ENCODE data around the gene SNCA.

SNCA gene

GRCh38 chr4:89836897-89837384, at the start of gene SNCA:
Gene SNCA, minus strand, starts transcription at chr4:89837161. Its CDS starts 1,494 bp downstream, at chr4:89835667.
- DNase-seq (ENCODE audit: extremely low read depth in 1 of 2, low read depth in 1 of 2), result no peak

DNA sequence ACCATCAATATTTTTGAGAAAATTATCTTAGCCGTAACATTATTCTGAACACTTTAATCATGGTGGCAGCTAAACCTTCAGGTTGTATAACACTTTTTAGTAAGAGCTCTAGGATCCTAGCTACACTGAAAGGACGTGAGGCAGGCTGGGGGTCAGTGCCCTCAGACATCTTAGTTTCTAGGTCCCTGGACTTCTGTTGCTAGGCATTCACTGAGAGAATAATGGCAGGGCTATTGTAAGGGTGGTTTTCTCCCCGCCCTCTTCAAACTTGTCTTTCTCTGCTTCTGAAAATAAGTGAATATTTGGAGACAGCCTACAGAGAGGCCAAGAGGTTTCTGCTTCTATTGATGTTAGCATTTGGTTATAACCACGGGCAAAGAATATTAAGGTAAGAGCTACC, 42.3 kb upstream of the SNCA start:
- no peak for DNase-seq (ENCODE audit: extremely low read depth in 1 of 2, low read depth in 1 of 2)

DNA sequence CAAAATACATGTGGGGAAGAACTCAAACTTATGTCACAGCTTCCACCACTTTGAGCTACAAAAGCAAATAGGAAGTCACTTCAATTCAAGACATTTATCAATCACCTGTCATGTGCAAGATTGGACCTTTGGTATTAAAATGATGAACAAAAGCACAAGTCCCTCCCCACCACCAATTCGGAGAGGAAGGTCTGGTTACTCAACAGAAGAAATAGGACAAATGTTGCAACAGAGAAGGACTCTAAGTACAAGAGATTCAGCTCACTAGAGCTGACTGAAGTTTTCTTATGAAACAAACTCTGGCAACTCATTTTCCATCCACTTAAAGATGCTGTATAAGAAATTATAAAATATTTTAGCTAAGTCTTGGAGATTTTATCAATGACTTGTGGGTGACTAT, 41.6 kb upstream of the SNCA start:
- no peak for DNase-seq (ENCODE audit: extremely low read depth in 1 of 2, low read depth in 1 of 2)

- DNase-seq (ENCODE audit: extremely low read depth in 1 of 2, low read depth in 1 of 2), result no peak
Observed at GRCh38 chr4:89876548-89876947, 39.6 kb upstream of the SNCA start.

DNA sequence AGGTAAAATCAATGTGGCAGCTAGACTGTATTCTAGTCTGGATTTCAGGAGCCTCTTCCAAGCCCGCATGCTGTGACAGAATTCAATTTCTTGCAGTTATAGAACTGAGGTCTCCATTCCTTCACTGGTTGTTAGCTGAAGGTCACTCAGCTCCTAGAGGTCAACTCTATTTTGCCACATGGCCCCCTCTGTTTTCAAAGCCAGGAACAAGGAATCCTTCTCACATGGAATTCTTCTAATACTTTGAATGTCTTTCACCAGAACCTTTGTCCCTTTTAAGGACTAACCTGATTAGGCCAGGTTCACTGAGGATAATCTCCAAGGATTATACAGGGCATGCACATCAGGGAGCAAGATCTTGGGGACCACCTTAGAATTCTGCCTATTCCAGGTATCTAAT, 34.2 kb upstream of the SNCA start:
- DNase-seq (ENCODE audit: extremely low read depth in 1 of 2, low read depth in 1 of 2), result no peak

DNA sequence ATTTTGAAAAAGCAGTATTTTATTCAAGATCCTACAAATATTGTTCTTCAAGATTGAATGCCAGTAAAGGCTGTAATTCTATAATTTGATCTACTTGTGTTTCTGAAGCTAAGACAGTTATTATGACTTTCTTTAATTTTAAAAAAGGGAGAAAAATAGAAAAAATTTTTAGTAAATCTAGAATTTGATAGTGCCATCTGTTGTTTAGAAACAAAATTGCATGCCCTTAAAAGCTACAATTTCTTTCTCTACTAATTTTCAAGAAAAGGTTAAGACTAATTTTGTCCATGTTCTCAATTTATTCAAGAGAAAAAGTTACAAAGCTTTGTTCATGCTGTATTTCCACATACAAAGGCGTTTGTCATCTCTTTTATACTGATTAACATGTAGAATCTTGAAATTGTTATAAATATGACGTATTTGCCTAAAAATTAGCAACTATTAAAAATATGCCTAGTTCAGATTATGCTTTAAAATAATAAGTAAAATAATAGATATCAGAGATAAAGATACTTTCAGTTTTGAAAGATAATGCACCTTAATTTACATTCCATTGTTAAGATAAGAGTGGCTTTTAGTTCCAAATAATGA, 32.1 kb upstream of the SNCA start:
- DNase-seq (ENCODE audit: extremely low read depth in 1 of 2, low read depth in 1 of 2), result no peak

- DNase-seq (ENCODE audit: extremely low read depth in 1 of 2, low read depth in 1 of 2), result no peak
Observed at GRCh38 chr4:89868276-89868675, 31.3 kb upstream of the SNCA start.

- no peak for DNase-seq (ENCODE audit: extremely low read depth in 1 of 2, low read depth in 1 of 2)
Observed at GRCh38 chr4:89863533-89863932, 26.6 kb upstream of the SNCA start.

DNA sequence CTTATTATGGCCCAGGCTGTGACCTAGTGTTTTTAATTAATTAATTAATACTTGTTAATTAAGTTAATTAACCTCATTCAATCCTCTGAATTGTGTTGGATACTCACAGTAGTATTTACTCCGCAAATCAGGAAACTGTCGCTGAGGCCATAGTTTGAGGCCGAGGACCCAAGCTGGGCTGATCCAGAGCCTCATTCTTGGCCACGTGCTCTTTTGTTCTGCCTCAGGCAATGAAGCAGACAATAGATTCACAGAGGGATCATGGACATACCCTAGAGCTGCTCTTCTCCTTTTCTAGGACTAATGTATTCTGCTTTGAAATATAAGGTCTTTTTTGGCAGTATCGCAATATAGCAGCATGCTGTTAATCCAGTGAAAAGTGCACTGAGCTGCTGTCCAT, 24.0 kb upstream of the SNCA start:
- DNase-seq (ENCODE audit: extremely low read depth in 1 of 2, low read depth in 1 of 2), result no peak

DNA sequence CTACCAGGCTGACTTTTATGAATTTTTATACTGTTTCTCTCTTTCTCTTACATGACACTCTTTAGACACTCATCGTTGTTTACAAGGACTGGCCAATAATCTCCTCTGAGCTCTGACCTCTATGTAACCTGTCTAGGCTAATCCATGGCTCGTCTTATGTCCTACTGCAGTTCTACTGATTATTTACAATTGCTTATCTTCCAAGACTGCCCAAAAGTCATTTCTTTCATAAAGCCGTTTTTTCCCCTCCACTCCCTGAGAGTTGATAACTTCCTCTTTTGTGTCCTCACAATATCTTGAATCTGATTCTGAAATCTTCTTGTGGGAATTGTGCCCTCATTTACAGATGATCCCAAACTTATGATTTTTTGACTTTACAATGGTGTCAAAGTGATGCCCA, 18.3 kb upstream of the SNCA start:
- DNase-seq (ENCODE audit: extremely low read depth in 1 of 2, low read depth in 1 of 2), result no peak

- DNase-seq (ENCODE audit: extremely low read depth in 1 of 2, low read depth in 1 of 2), result no peak
Observed at GRCh38 chr4:89847571-89848325, 10.8 kb upstream of the SNCA start.

DNA sequence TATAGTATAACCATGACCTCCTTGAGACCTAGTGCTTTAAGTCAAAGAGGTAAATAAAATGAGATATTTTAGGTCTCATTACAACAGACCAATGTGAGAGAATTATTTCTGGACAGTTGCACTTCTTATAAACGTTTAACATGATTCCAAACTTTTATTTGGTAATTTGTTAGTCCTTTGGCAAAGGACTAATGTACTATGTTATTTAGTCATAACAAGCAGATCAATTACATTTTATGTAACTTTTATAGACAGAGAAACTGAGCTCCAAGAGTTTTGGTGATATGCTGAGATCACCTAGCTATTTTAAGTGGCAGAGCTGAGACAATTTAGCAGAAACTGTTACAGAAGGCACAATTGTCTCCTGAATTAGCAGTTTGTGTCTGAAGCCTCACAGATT, 2.6 kb upstream of the SNCA start:
- DNase-seq (ENCODE audit: extremely low read depth in 1 of 2, low read depth in 1 of 2), result no peak

DNA sequence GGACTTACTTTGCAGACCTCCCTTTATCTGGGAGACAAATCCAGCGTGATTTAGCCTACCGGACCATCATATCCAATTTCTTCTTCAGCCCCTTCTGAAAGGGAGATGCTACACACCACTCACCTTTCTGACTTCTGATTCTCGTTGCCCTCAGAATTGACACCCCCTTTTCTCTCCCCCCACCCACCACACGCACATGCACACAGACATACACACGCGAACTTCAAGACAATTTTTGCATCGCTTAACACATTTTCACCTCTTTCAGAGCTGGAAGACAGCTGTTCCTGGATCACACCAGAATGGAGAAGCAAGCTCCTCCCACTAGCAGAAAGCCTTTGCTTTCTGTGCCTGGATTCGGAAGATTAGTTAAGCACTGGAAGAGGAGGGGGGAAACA, 1.0 kb upstream of the SNCA start:
- no peak for DNase-seq (ENCODE audit: extremely low read depth in 1 of 2, low read depth in 1 of 2)

DNA sequence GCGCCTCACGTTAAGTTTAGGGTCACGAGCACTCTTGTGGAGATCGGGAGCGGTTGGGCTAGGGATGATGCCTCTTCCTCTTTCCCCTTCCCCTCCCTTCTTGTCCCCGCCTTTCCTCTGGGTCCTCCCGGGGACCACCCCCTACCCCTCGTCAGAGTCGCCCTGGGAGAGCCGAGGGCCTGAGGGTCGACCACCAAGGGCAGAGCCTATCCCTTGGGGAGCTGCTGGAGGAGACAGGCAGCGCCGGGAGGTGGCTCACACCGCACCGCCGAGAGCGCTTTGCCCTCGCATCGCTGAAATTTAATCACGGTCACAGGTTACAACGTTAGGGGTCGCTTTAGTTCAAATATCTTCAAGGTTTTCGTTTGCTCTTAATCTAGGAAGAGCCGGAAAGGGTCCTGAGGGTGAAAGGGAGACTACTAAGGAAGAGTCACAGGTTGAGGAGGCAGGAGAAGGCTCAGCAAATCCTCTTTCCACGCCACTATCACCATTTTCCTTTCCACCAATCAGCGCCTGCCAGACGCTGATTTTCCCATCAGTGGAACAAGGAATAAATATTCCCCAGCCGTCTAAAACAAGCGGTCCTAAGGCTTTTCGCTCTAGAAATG, 528 bp upstream of the SNCA start:
- DNase-seq (ENCODE audit: extremely low read depth in 1 of 2, low read depth in 1 of 2), result no peak

GRCh38 chr4:89836031-89836745, 773 bp downstream of the SNCA start:
- DNase-seq (ENCODE audit: extremely low read depth in 1 of 2, low read depth in 1 of 2), result no peak

- no peak for DNase-seq (ENCODE audit: extremely low read depth in 1 of 2, low read depth in 1 of 2)
Observed at GRCh38 chr4:89835413-89835812, 1.5 kb downstream of the SNCA start.

DNA sequence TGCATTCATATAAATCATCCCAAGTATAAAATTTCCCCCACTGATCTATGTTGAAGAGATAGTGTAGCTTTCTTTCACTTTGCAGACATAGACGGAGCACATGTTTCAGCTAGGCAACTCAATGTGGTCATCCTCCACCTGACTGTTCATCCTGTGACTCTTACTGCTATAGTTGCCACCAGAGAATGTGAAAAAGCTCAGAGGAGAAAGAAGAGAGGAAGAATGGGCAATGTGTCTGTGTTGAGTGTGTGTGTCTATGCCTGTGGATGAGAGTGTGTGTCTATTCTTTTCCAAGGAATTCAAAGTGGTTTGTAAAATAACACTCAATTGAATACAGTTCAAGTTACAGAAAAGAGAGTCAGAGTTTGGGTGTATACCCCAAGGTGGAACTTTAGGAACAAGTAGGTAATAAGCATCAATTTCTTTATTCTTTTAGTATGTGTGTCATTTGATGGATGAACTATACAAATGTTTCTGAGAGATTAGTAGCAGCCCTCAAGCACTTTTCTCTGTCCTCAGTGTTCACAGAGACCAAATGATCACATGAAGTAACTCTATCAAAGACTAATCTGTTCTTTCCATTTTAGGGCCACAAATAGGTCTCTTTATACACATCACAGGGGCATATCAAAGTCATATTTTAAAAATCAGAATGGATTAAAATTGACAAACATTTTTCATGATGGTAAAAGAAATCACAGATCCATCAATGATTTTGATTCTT, 2.3 kb downstream of the SNCA start:
- DNase-seq (ENCODE audit: extremely low read depth in 1 of 2, low read depth in 1 of 2), result no peak

- no peak for DNase-seq (ENCODE audit: extremely low read depth in 1 of 2, low read depth in 1 of 2)
Observed at GRCh38 chr4:89829470-89830138, 7.4 kb downstream of the SNCA start.

- no peak for DNase-seq (ENCODE audit: extremely low read depth in 1 of 2, low read depth in 1 of 2)
Observed at GRCh38 chr4:89823416-89823815, 13.5 kb downstream of the SNCA start.

GRCh38 chr4:89821612-89822011, 15.3 kb downstream of the SNCA start:
- DNase-seq (ENCODE audit: extremely low read depth in 1 of 2, low read depth in 1 of 2), result no peak
